Liver (tissue), 3 donors: ENCODE results near the gene PARD6A.

ENCODE experiments used
- CTCF ChIP-seq: fragments of 150-350 bp; IDR thresholded peaks from 2 replicates; pipeline ENCODE4 v1.5.1; 2017; ENCODE audit warnings: improper control_type of control experiment, low read depth, low read length; ENCODE audit not compliant: missing input control
- EGR1 ChIP-seq, 2 donors: IDR thresholded peaks; 2 replicates each; pipeline ENCODE4 v1.6.1; 2016 to 2018; ENCODE audit warnings: antibody characterized with exemption in 2 of 2, low read depth in 2 of 2
- JUND ChIP-seq, 2 donors: IDR thresholded peaks; 2 replicates each; pipeline ENCODE4 v1.6.1; 2016; ENCODE audit warnings: antibody characterized with exemption in 2 of 2
- RAD21 ChIP-seq, 2 donors: IDR thresholded peaks; 2 replicates each; pipeline ENCODE4 v1.6.1; 2016; ENCODE audit warnings: antibody characterized with exemption in 2 of 2, mild to moderate bottlenecking in 2 of 2
- TAF1 ChIP-seq: conservative IDR thresholded peaks from 2 replicates; pipeline ENCODE4 v1.6.1; 2016; ENCODE audit warnings: antibody characterized with exemption, mild to moderate bottlenecking
- ZBTB33 ChIP-seq: IDR thresholded peaks from 2 replicates; pipeline ENCODE4 v1.6.1; 2016; ENCODE audit warnings: antibody characterized with exemption
- donor health status: healthy.
- donor health status: healthy.

DNA sequence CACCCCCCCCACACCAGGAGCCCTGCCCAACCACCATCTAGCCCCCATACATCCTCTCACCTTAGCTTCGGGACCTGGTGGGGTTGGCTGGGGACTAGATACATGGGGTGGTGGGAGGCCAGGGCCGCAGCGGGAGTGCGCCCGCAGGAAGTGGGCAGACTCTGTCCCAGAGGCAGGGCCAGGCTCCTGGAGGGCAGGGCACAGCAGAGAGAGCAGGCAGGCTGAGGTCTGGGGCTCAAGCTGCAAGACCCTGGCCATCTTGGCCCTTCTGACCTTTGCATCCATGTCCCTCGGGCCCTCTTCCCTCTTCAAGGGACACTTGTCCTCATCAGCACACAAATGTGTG, 3.1 kb downstream of the PARD6A start:
- TF ChIP-seq CTCF (no peak), ZBTB33 (no peak), EGR1 (IDR thresholded peaks at IDR 0.05; ENCODE audit: low read depth in 2 of 2) (no peak), RAD21 (IDR thresholded peaks at IDR 0.05) (no peak), TAF1 (no peak), JUND (IDR thresholded peaks at IDR 0.05) (no peak)
